GM13977 (cell line): ENCODE measurements around the gene AGPAT3.

Experiments used
- DNase-seq: peaks from one replicate; pipeline ENCODE4 v3.0.0; 2012; ENCODE audit warnings: low spot score
- CTCF ChIP-seq: IDR thresholded peaks from 2 replicates; pipeline ENCODE4 v1.5.1; 2012; ENCODE audit warnings: mild to moderate bottlenecking, control low read depth; ENCODE audit not compliant: insufficient read depth; ENCODE audit errors: extremely low read depth, missing control alignments
- in situ Hi-C: fragments of 300-500 bp; cut with MboI; formaldehyde crosslinking; loops from one replicate; pipeline ENCODE4 v1.12.0; 2022; ENCODE audit warnings: low sequenced_read_pairs, low pct_unique_long_range_greater_than_20kb, mixed read lengths, inconsistent platforms; ENCODE audit not compliant: unreplicated experiment

AGPAT3 gene

GRCh38 chr21:43988016-43988415 is 123.0 kb downstream of the AGPAT3 start:
- no peak for TF ChIP-seq CTCF
- DNase-seq: no peak
- in situ Hi-C loops: no loop called here

- no peak for TF ChIP-seq CTCF
- no peak for DNase-seq
- in situ Hi-C loops: no loop called here
These were observed 123.6 kb downstream of the AGPAT3 start for GRCh38 chr21:43988506-43989230.

- TF ChIP-seq CTCF: no peak
- in situ Hi-C loops: no loop called here
- DNase-seq: no peak
These were observed 124.4 kb downstream of the AGPAT3 start for GRCh38 chr21:43989401-43989800.

DNA sequence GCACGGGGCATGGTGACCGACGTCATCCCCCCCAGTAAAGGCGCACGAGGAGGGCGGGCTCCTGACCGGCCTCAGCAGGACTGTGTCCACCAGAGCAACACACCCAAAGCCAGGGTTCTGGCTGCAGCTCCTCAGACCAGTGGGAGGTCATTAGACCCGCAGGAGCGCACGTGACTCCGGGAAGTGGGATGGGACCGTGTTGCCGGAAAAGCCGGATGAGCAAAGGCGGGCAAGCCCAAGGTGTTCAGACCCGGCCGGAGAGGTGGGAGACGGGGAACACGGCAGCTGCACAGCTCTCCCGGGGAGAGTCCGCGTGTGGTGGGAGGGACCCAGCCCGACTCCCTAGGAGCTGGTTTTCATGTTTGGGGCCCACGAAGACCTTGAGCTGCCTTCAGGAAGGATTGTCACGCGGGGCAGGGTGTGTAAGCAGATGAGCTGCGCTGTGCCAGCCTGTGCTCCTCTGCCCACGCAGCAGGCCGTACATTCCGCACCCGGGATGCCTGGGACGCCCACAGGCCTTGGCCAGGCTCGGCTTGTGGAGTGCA is 126.5 kb downstream of the AGPAT3 start:
- no peak for TF ChIP-seq CTCF
- in situ Hi-C loops: no loop called here
- DNase-seq: no peak

DNA sequence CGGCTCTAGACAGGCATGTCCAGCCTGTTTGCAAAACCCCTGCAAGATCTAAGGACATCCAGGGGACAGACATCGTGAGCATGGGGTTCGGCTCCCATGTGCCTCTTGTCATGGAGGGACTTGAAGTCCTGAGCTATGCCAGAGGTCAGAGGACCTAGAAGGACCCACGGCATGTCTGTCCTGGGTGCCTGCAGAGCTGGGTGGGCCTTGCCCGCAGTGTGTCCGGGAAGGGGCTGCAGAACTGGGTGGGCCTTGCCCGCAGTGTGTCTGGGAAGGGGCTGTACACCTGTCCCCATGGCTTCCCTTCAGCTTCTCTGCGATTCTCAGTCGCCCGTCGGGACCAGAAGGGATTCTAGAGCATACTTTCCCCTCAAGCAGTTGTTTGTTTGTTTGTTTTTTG is 127.1 kb downstream of the AGPAT3 start:
- no peak for DNase-seq
- in situ Hi-C loops: no loop called here
- TF ChIP-seq CTCF: no peak

DNA sequence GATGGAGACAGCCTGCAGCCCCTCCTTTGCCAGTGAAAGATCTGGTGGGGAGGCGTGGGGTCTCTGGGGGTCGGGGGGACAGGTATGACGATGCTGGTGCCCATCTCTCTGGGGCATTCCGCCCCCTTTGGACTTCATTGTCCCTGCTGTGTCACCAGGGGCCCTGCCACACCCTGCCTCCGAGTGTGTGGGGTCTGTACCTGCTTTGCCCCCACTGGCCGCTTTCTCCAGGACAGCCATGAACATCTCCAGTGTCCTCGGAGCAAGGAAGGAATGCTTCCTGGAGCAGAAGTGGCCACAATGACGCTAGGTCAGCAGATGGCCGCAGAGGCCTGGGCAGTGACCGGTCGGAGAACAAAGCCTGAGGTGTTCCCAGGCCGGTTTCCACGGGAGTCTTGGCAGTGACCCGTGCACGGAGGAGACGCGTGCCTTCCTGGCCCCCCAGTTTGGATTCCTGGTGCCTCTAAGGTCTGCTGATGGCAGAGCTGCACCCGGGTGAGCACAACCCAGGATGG is 128.5 kb downstream of the AGPAT3 start:
- DNase-seq: no peak
- in situ Hi-C loops: no loop called here
- TF ChIP-seq CTCF: no peak

GRCh38 chr21:43994085-43994484 is 129.1 kb downstream of the AGPAT3 start:
- TF ChIP-seq CTCF: no peak
- in situ Hi-C loops: no loop called here
- DNase-seq: no peak
